GM18519 (cell line): ENCODE measurements around the gene AFF3.

Experiments
- ATAC-seq: cut with Tn5 transposase; IDR thresholded peaks from one replicate; pipeline ENCODE4 v1.9.1; 2021; ENCODE audit warnings: mild to moderate bottlenecking, moderate library complexity; ENCODE audit not compliant: unreplicated experiment, low FRiP score

The AFF3 gene

GRCh38 chr2:99845296-99845695 is 297.1 kb downstream of the AFF3 start:
- no peak for ATAC-seq

GRCh38 chr2:99842451-99842850 is 299.9 kb downstream of the AFF3 start:
- ATAC-seq = no peak

GRCh38 chr2:99841749-99842148 is 300.6 kb downstream of the AFF3 start:
- ATAC-seq = no peak

DNA sequence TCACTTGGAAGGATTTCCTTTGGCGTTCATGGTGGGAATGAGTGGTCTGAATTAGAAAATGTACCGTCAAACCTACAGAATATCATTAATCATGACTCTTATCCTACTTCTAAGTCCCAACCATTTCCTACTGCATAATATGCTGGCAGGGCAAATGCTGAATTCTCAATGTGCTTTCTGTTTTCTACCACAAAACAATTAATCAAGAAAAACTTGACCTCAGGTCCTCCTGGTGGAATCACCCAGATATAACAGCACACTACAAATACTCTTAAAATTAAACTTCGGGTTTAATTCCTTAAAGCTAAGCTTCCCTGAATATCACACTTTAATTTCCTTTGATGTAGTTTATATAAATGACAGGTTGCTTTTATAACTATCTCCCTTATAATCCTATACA is 301.6 kb downstream of the AFF3 start:
- ATAC-seq = no peak

- no peak for ATAC-seq
These were observed 305.4 kb downstream of the AFF3 start for GRCh38 chr2:99836690-99837605.

DNA sequence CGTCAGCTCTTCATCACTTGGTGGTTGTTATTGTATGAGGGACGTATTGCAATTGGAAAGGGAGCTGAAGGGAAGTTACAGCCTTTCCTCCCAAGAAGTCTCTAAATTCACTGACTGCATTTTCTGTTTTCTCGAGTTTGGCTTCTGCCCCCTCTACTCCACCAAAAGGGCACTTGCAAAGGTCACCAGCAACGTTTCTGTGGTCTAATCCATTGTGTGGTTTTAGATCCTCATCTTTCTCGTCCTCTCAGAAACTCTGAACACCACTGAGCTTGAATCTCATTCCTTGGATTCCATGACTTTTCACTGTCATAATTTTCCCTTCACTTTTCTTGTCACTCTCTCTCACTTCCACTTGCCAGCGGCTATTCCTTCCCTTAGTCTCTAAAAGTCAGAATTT is 308.0 kb downstream of the AFF3 start:
- ATAC-seq = no peak

DNA sequence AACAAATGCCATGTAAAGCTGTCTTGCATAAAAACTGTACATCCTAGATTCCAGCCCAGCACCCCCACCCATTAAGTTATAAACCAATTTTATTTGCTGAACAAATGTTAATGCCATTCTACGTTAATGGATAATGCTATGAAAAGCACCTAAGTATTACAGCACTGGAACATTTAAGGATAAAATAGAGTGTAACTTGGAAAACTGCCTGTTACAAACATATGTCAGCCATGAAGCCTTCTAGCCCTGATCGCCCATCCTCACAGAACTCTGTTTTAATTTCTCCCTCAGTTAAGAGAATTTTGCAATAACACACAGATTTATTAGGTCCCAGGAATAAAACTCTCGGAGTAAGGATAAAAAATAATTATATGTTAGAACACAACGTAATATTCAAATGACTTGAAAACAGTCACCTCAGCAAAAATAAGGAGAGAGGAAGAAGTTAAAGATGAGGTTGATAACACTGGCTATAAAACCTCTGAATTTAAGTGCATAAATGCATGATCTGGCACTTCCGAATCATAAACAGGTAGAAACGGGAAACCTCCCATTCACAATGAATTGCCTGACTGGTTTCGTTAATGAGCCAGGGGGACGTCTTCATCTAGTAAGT is 308.7 kb downstream of the AFF3 start:
- ATAC-seq = no peak

GRCh38 chr2:99832926-99833325 is 309.5 kb downstream of the AFF3 start:
- ATAC-seq = no peak

- no peak for ATAC-seq
These were observed 310.6 kb downstream of the AFF3 start for GRCh38 chr2:99831772-99832171.

- ATAC-seq = no peak
These were observed 314.9 kb downstream of the AFF3 start for GRCh38 chr2:99827296-99827999.

DNA sequence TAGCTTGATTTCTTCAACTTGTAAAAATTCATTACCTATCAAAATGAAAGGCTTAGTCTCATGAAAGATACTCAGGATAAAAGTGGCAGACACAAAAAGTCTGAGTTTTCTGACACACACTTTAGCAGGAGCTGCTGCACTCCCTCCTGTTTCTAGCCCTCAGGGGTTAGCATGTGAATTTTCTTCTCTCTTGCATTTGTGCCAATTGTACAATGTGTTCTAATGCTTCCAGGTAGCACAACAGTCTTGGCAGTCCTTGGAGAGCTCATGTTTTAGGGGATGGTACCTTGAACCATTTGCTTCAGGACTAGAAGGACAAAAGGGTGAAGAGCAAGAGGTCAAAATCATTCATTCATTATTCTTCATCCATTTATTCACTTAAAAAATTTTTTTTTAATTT is 316.8 kb downstream of the AFF3 start:
- ATAC-seq = no peak

DNA sequence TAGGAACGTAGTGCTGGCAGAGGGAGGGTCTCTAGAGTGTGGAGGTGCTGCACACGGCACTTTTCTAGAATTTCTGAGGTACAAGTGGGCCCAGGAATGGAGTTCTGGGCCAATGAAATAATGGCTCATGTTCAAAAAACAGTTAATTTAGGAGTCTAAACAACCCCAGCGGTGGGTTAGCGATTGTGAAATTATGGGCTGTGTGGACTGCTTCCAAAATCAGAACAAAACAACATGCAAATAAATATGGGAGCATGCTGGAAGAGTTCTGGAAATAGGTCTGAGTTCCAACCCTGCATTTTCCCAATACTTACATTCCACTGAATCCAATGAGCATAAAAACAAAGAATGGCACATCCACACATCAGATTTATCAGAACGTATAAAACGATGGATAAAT is 317.6 kb downstream of the AFF3 start:
- ATAC-seq = no peak

DNA sequence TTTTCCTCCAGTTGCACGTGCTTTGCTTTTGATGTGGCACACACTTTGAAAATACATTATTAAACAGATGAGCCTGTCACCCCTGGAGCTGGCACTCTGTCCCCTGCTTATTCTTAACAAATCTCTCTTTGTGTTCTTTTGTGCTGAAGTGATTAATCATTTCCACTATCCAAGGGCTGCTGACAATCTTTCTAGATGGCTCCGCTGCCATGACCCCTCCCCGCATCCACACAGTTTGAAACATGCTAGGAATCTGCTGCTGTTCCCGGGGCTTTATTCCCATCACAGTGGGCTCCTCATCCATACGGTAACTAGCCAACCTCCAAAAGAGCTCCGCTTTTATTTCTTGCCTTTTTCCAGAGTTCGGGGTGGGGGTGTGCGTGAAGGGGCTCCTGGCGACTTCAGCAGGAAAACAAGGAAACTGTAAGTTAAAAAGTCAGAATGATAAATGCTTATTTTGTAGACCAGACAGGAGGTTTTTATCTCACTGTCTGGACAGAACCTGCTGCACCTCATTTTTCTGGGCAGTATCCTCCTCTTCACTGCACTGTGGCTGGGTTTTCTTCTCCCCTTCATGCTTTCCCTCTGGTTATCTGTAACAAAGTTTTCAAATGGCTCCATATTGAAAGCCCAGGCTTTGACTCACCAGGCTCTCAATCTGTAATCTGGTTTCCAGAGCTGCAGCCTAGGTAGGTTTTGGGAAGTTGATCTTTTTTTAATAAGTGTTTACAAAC is 319.7 kb downstream of the AFF3 start:
- no peak for ATAC-seq

- ATAC-seq = no peak
These were observed 320.4 kb downstream of the AFF3 start for GRCh38 chr2:99821984-99822383.

DNA sequence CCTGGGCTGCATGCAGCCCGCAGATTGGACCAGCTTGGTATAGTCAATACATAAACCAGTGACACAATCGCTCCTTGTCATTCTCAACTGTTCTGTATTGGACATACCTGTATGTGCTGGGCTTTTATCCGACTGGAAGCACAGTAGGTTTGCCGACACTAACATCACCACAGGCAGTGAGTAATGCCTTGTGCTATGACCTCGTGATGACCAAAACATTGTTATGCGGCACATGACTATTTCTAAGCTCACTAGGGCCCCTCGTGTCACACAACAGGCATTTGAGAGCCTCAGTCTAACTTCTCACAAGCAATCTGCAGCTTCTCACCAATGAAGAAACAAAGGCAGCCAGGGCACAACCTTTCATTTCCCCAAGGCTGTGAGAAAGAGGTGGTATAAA is 320.8 kb downstream of the AFF3 start:
- no peak for ATAC-seq

GRCh38 chr2:99821039-99821438 is 321.4 kb downstream of the AFF3 start:
- ATAC-seq = no peak

DNA sequence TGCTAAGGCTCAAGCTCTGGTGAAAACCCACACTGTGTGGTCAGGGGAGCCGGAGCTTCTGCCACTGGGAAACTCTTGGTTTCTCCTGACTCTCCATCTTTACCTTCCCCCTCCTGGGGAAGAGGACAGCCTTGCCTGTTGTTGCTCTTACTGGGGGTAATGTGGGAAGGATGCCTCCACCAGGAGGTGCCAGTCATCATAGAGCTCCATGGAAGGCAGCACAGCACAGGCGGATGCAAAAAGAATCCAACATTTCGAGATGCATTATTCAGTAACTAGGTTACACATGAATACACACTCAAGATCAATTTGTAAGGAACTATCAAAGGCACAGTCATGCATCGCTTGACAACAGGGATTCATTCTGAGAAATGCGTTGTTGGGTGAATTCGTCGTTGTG is 322.6 kb downstream of the AFF3 start:
- no peak for ATAC-seq

DNA sequence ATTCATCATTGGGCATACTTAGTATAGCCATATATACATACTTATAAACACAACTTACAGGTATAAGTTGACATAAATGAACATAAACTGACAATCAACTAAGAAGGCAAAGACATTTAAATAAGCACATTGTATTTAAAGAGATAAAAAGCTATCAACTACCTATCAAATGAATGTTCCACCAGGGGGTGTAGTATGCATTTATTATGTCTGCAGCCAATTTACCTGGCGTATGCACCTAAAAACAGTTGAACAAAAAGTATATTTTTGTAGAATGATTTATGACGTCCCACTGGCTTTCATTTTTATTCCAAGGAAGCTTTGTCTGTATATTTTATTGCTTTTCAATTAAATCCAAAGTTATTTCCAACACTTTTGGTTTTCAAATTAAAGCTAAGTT is 323.5 kb downstream of the AFF3 start:
- no peak for ATAC-seq

- no peak for ATAC-seq
These were observed 325.5 kb downstream of the AFF3 start for GRCh38 chr2:99816908-99817307.

DNA sequence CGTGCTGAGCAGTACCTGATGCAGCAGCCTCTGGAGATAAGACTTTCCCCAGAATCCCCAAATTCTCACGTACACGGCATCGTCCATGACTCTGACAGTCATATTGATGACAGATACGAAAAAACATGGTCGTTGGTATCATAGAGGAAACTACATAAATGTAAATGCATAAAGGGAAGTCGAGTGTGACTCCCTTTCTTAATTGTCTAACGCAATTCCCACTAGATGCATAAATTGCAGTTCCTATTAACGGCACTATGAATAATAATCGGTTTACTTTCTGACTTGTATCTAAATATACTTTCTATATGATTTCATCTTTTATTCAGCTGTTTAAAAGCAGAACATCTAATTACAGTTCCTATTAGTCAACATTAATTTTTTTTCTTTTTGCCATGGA is 330.0 kb downstream of the AFF3 start:
- no peak for ATAC-seq

GRCh38 chr2:99811544-99811943 is 330.8 kb downstream of the AFF3 start:
- no peak for ATAC-seq
